Neuron (in vitro differentiated cells): ENCODE measurements around the gene BLVRB.
"Not testable (repeated sequence)": the region's sequence is repeated elsewhere in the genome, so short reads cannot be mapped to it uniquely, and the experiment has no call there.

Experiments
- H2AFZ ChIP-seq: one replicate; pipeline ENCODE4 v1.6.1; 2013; ENCODE audit warnings: low read depth, mild to moderate bottlenecking, inconsistent platforms, low read length, moderate library complexity
- H3K27me3 ChIP-seq: one replicate; pipeline ENCODE4 v1.6.1; 2013; ENCODE audit warnings: low read length; ENCODE audit not compliant: insufficient read depth
- H3K36me3 ChIP-seq: one replicate; pipeline ENCODE4 v1.6.1; 2013; ENCODE audit warnings: low read length; ENCODE audit not compliant: insufficient read depth
- H3K4me1 ChIP-seq: one replicate; pipeline ENCODE4 v1.6.1; 2013; ENCODE audit warnings: low read length; ENCODE audit not compliant: insufficient read depth
- H3K4me3 ChIP-seq: 2 replicates; pipeline ENCODE4 v1.5.1; 2013; ENCODE audit warnings: mild to moderate bottlenecking, low read length, moderate library complexity
- H3K9me3 ChIP-seq: one replicate; pipeline ENCODE4 v1.6.1; 2013; ENCODE audit warnings: low read length

Gene BLVRB

DNA sequence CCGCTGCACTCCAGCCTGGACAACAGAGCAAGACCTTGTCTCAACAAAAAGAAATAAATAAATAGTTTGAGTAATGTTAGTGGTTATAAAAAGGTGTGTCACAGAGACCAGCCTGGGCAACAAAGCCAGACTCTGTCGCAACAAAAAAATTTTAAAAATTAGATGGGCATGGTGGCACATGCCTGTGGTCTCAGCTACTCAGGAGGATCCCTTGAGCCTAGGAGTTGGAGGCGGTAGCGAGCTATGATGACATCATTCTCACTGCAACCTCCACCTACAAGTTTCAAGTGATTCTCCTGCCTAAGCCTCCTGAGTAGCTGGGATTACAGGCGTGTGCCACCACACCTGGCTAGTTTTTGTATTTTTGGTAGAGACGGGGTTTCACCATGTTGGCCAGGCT is 11.6 kb downstream of the BLVRB start:
- not testable (repeated sequence) for H3K4me3 ChIP-seq, H2AFZ ChIP-seq, H3K4me1 ChIP-seq, H3K36me3 ChIP-seq, H3K9me3 ChIP-seq, H3K27me3 ChIP-seq

DNA sequence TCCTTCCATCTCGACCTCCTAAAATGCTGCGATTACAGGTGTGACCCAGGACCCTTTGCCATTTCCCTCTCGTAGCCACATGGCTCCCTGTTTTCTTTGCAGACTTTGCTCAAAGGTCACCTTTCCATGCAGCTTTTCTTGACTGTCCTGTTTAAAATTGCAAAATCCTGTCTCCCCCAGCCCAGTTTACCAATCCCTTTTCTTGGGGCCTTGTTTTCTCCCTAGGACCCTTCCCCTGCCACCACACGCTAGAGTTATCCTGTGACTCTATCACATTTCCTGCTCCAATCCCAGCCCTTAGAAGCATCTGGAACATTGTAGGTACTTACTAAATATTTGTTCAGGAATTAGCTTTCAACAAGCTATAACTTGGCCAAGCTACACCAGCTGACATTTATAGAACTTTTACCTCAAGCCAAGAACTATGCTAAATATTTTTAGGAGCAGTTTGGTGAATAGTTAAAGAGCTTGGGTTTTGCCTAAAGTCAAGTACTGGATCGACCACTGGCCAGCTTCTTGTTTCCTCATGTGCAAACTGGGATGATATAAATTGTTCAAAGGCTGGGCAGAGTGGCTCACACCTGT is 12.3 kb downstream of the BLVRB start:
- no peak overlapping the region for H2AFZ ChIP-seq
- H3K36me3 ChIP-seq, result no peaks in the 10 kb centered on the region
- H3K27me3 ChIP-seq, result no peaks in the 10 kb centered on the region
- H3K4me3 ChIP-seq, result no peak overlapping the region
- H3K9me3 ChIP-seq, result no peaks in the 10 kb centered on the region
- no peaks in the 10 kb centered on the region for H3K4me1 ChIP-seq

DNA sequence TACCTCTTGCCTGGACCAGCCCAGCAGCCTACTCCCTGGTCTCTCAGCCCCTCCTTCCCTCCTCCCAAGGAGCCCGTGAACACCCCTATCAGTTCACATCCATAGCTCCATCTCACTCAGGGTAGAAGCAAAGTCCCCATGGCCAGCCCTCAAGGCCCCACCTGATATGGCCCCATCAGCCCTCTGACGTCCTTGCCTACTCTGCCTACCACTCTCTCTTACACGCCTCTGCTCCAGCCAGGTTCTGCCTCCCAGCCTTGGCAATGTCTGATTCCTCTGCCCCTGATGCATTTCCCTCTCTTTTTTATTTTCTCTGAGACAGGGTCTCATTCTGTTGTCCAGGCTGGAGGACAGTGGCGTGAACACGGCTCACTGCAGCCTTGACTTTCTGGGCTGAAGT is 13.5 kb downstream of the BLVRB start:
- H2AFZ ChIP-seq, result no peak overlapping the region
- no peak overlapping the region for H3K4me3 ChIP-seq
- H3K9me3 ChIP-seq, result no peaks in the 10 kb centered on the region
- H3K4me1 ChIP-seq, result no peaks in the 10 kb centered on the region
- H3K27me3 ChIP-seq, result no peaks in the 10 kb centered on the region
- H3K36me3 ChIP-seq, result no peaks in the 10 kb centered on the region

DNA sequence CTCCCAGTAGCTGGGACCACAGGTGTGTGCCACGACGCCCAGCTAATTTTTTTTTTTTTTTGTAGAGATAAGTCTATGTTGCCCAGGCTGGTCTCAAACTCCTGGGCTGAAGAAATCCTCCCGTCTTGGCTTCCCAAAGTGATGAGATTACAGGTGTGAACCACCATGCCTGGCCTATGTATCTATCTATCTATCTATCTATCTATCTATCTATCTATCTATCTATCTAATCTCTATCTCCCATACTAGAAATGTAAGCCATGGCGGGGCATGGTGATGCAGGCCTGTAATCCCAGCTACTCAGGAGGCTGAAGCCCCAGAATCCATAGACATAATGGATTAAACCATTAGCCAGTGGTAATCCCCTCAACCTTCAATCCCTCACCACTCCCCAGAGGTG is 14.9 kb downstream of the BLVRB start:
- H3K36me3 ChIP-seq, result no peaks in the 10 kb centered on the region
- no peaks in the 10 kb centered on the region for H3K9me3 ChIP-seq
- no peak overlapping the region for H2AFZ ChIP-seq
- no peaks in the 10 kb centered on the region for H3K27me3 ChIP-seq
- peaks cover 3% of the 10 kb centered on the region for H3K4me1 ChIP-seq
- no peak overlapping the region for H3K4me3 ChIP-seq

DNA sequence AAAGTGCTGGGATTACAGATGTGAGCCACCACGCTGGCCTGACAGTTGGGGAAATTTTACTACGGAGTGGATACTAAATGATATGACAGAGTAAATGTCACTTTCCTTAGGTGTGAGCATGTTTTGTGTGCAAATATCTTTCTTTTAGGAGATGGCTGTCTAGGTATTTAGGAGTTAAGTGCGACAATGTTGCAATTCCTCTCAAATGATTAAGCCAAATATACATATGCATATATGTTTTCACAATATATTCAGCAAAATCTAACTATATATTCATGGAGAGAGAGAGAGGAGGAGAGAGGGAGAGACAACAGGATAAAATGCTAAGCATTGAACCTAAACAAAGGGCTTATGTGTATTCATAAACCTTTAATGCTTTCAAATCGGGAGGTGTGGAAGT is 16.0 kb downstream of the BLVRB start:
- peaks cover 10% of the 10 kb centered on the region for H3K4me1 ChIP-seq
- H3K36me3 ChIP-seq, result no peaks in the 10 kb centered on the region
- H3K4me3 ChIP-seq, result no peak overlapping the region
- H2AFZ ChIP-seq, result no peak overlapping the region
- H3K9me3 ChIP-seq, result no peaks in the 10 kb centered on the region
- H3K27me3 ChIP-seq, result no peaks in the 10 kb centered on the region

DNA sequence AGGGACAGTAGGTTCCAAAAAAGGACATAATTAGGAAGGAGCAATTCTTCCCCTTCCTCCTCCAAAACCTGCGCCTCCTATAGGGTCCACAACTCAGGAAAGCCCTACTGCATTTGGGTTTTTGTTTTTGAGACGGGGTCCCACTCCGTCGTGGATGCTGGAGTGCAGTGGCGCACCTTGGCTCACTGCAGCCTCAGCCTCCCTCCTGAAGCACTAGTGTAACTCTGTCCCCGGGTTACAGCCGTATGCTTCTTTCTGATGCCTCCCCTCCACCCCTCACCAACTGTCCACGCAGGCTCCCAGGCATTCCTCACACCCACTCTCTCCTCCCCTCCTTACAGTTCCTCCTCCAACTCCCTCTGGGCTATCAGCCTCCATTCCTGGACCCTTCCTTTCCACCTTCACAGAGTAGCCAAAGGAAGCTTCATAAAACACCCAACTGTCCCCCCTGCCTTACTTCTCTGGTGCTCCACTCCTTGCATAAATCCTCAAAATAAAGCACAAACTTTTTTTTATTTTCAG is 19.2 kb downstream of the BLVRB start:
- H3K4me1 ChIP-seq, result peaks cover 25% of the 10 kb centered on the region
- no peak overlapping the region for H2AFZ ChIP-seq
- peaks cover 10% of the 10 kb centered on the region for H3K36me3 ChIP-seq
- no peaks in the 10 kb centered on the region for H3K27me3 ChIP-seq
- no peak overlapping the region for H3K4me3 ChIP-seq
- H3K9me3 ChIP-seq, result no peaks in the 10 kb centered on the region

DNA sequence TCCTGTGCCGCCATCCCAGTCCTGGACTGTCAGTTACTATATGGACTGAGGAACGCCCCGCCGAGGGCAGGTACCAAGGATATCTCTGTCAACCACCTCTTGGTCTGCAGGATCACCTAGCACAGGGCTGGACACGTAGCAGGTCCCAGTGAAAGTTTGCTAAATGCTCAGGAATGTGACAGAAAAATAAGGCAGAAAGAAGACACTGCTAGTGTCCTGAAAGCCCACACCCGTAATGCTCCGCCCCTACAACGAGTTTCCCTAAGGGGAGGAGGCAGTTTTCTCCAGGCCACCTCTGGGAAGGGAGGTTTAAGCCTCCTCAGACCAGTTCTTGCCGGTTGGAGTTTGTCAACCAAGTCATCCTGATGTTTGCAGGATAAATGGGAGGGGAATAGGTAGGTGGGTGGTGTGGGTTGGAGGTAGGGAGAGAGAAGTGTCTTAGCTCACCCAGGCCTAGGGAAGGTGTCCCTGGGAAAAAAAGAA is 19.7 kb downstream of the BLVRB start:
- Histone ChIP-seq H3K4me3 (no peak overlapping the region), H3K4me1 (peaks cover 30% of the 10 kb centered on the region), H3K36me3 (peaks cover 15% of the 10 kb centered on the region), H3K9me3 (no peaks in the 10 kb centered on the region), H2AFZ (no peak overlapping the region), H3K27me3 (no peaks in the 10 kb centered on the region)

DNA sequence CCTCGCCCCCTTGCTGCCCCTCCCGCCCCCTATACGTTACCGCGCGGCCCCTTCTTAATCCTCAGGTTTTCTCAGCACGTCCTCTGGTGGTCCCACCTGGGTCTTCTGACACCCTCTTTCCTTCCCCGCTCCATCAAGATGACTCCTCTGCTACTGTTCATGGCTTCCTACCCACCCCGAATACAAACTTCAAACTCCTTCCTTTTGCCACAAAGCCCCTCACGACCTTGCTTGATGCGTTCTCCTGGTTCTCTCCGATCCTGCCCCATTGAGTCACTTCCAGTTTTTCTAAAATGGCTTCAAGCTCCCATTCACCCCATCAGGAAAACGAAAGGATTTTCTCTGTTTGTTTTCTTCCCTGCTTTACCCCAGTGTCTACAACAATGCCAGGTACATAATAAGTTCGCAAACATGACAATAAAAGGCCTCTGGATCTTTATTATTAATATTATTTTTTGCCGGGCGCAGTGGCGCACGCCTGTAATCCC is 20.7 kb downstream of the BLVRB start:
- Histone ChIP-seq H3K9me3 (no peaks in the 10 kb centered on the region), H3K4me1 (peaks cover 31% of the 10 kb centered on the region), H2AFZ (peak overlapping the region; percentile 92), H3K4me3 (peak overlapping the region; percentile 99), H3K36me3 (peaks cover 22% of the 10 kb centered on the region), H3K27me3 (no peaks in the 10 kb centered on the region)

DNA sequence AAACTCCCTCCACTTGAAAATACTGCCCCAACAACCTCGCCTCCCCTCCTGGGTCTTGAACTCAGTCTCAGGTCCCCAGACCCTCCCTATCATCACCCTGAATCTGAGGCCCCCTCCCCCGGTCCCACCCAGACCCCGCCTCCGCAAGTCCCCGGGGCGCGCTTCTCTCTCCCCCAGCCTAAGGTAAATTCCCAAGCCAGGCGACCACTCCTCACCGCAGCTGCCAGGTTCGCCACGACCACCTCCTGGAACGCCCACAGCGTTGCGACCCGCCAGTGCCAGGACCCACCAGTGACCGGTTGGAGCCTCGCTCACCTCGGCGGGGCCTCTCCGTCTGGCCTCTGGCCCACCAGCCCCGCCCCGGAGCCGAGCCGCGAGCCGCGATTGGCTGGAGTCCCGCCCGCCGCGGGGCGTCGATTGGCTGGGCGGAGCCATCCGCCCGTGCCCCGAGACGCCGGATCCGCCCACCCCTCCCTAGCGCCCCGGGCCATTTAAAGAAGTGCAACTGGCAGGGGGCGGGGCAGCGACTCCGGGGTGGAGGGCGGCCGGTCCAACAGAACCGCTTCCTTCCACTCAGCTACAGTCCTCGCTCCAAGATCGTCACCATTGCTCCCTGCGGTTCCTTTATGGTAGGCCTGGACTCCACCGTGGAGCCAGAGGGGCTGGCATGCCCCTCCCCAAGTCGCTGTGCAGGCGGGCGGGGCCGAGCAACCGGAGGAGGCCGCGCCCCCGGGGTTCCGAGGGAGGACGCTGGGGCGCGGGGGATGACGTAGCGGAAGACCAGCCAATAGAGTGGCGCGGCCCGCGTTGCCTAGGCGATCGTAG is 21.3 kb downstream of the BLVRB start, which contains the start of gene SERTAD3:
TSS of gene SERTAD3 (minus strand) at position 336 of the 825 bp plus-strand sequence. CDS start 2,255 bp downstream, outside the sequence.
- Histone ChIP-seq H2AFZ (peak within 1 kb of the TSS; percentile 92), H3K4me3 (peak within 1 kb of the TSS; percentile 99), H3K9me3 (no peaks in the 10 kb centered on the region), H3K36me3 (peaks cover 22% of the 10 kb centered on the region), H3K27me3 (no peaks in the 10 kb centered on the region), H3K4me1 (peaks cover 31% of the 10 kb centered on the region)

DNA sequence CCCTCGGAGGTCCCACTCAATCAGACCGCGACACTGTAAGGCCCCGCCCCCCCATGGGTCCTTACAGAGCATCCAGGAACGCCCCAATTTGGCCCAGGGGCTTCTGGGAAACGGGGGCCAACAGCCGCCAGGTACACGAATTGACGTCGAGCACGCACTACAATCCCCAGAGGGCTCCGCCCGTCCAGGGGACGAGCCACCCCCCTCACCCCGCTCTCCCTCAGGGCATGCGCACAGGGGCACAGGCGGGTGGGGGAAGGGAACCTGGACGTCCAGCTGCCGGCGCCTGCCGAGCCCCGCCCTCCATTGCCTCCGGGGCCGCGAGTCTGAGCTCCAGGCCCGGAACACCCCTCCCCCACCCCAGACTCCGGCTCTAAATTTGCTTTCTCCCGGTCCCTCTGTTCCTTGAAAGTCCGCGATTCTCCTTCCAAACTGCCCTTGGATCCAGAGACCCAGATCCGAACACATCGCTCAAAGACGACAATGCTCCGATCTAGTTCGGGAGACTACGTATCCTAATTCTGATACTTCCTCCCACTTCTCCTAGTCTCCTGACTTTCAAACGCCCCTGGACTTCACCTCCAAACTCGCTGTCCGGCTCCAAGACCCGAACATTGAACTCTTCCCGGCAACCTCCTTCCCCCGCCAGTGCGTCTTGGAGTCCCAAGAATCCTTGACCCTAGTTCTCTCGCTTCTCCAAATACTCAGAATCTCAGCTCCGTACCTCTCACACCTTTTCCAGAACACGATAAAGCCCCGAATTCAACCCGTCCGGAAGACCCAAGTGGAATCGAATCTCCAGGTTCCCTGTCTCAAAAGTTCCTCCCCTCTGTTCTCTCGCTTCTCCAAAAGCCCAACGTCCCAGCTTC is 22.2 kb downstream of the BLVRB start:
- H3K9me3 ChIP-seq, result no peaks in the 10 kb centered on the region
- H3K36me3 ChIP-seq, result peaks cover 22% of the 10 kb centered on the region
- H2AFZ ChIP-seq, result peak overlapping the region; percentile 44
- H3K27me3 ChIP-seq, result no peaks in the 10 kb centered on the region
- peak overlapping the region; percentile 99 for H3K4me3 ChIP-seq
- H3K4me1 ChIP-seq, result peaks cover 31% of the 10 kb centered on the region

DNA sequence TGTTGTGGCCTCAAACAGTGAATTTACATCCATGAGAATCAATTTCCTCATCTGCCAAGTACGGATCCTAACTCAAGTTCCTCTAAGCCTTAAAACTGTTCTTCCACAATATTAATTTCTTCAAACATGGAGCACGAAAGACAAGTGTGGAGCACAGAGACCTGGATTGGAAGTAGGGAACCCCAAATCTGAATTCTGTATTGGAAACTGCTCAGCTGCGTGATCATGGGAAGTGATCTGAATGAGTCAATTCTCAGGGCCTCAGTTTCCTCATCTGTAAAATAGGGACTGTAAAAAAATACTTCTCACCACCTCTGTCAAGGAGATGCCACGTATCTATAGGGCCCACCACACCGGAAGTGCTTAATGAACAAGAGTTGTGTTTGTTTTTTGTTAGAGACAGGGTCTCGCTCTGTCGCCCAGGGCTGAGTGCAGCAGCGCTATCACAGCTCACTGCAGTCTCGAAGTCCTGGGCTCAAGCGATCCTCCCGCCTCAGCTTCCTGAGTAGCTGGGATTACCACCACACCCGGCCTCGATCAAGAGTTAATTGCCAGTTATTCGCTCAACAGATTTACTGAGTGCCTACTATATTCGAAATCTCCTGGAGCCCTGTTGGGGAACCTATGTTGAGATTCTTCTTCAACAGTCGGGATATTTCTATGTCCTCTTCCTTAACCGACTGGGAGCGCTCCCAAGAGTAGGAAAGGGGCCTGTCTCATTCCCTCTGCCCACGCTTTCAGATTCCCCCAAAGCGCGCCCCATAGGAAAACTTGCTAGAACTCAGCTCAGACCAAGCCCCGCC is 23.0 kb downstream of the BLVRB start:
- Histone ChIP-seq H3K9me3 (no peaks in the 10 kb centered on the region), H3K4me1 (peaks cover 31% of the 10 kb centered on the region), H3K4me3 (peak overlapping the region; percentile 99), H3K36me3 (peaks cover 22% of the 10 kb centered on the region), H3K27me3 (no peaks in the 10 kb centered on the region), H2AFZ (no peak overlapping the region)

DNA sequence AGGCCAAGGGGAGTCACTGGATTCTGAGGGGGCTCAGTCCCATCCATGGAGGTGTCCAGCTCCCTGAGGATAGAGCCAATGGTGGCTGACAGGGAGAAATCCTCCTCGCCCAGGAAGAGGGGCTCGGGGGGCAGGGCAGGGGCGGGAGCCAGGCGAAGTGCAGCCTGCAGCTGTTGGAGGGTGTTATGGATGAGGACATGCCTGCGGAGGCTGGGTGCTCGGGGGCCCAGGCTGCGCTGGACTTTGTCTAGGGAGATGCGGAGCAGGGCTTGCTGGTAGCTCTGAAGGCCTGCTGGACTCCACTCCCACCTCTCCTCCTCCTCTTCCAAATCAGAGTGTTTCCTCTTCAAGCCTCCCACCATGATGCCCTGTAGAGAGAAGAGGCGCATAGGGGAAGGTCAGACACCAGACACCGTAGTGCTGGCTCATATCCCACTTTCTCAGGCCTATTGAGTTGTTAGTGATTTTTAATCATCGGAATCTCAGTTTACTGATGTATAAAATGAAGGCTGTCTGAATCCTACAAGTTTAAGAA is 23.8 kb downstream of the BLVRB start:
- no peak overlapping the region for H3K4me3 ChIP-seq

More for the DNA sequence above, 23.8 kb downstream of the BLVRB start:
- Histone ChIP-seq H3K9me3 (no peaks in the 10 kb centered on the region), H3K4me1 (peaks cover 31% of the 10 kb centered on the region), H3K27me3 (no peaks in the 10 kb centered on the region), H3K36me3 (peaks cover 22% of the 10 kb centered on the region), H2AFZ (no peak overlapping the region)
